HG02678 (cell line): Measurements from ENCODE around the gene PDE6D.

ENCODE experiments used
- ATAC-seq: cut with Tn5 transposase; IDR thresholded peaks from one replicate; pipeline ENCODE4 v1.9.1; 2021; ENCODE audit warnings: mild to moderate bottlenecking, moderate library complexity; ENCODE audit not compliant: unreplicated experiment

The PDE6D gene

GRCh38 chr2:231780909-231781797 is at the start of gene PDE6D:
PDE6D (minus strand) TSS chr2:231781282; CDS start chr2:231781114, 168 bp downstream.
- peak; percentile 92 for ATAC-seq

- no peak for ATAC-seq
These were observed 40.8 kb upstream of the PDE6D start for GRCh38 chr2:231821908-231822307.

GRCh38 chr2:231820786-231821303 is 39.8 kb upstream of the PDE6D start:
- no peak for ATAC-seq

- ATAC-seq: no peak
These were observed 38.5 kb upstream of the PDE6D start for GRCh38 chr2:231819447-231820042.

GRCh38 chr2:231816327-231817026 is 35.4 kb upstream of the PDE6D start:
- ATAC-seq: no peak

- no peak for ATAC-seq
These were observed 29.8 kb upstream of the PDE6D start for GRCh38 chr2:231810905-231811304.

GRCh38 chr2:231807020-231807419 is 25.9 kb upstream of the PDE6D start:
- no peak for ATAC-seq

- ATAC-seq: no peak
These were observed 22.5 kb upstream of the PDE6D start for GRCh38 chr2:231803501-231804138.

GRCh38 chr2:231800493-231801091 is 19.5 kb upstream of the PDE6D start:
- ATAC-seq: no peak

GRCh38 chr2:231795525-231796327 is 14.6 kb upstream of the PDE6D start:
- no peak for ATAC-seq

GRCh38 chr2:231794383-231794782 is 13.3 kb upstream of the PDE6D start:
- no peak for ATAC-seq

- ATAC-seq: no peak
These were observed 10.0 kb upstream of the PDE6D start for GRCh38 chr2:231791107-231791506.

GRCh38 chr2:231786917-231787292 is 5.8 kb upstream of the PDE6D start:
- no peak for ATAC-seq

GRCh38 chr2:231786177-231786916 is 5.3 kb upstream of the PDE6D start, which contains the start of gene COPS7B:
COPS7B (plus strand) TSS chr2:231786445; CDS start chr2:231788571, 2,126 bp downstream.
- peak; percentile 64 for ATAC-seq

GRCh38 chr2:231785822-231786176 is 4.7 kb upstream of the PDE6D start:
- ATAC-seq: no peak

- ATAC-seq: no peak
These were observed 4.3 kb upstream of the PDE6D start for GRCh38 chr2:231785413-231785812.

- ATAC-seq: no peak
These were observed 980 bp upstream of the PDE6D start for GRCh38 chr2:231781798-231782726.
